ENCODE results near the gene CTRB1.
"Not testable (repeated sequence)": the region's sequence is repeated elsewhere in the genome, so short reads cannot be mapped to it uniquely, and the experiment has no call there.

The CTRB1 gene

GRCh38 chr16:75203667-75204409, 14.9 kb upstream of the CTRB1 start:
- no peak overlapping the region for H3K4me3 ChIP-seq (ENCODE audit: low read depth, low read length)
- no peak for TF ChIP-seq CTCF (IDR thresholded peaks at IDR 0.05; ENCODE audit: control insufficient read depth, extremely low read depth, insufficient read depth)
- DNase-seq (ENCODE audit: low read depth), result no peak

GRCh38 chr16:75204410-75204758, 14.4 kb upstream of the CTRB1 start:
- DNase-seq (ENCODE audit: low read depth), result no peak
- TF ChIP-seq CTCF (IDR thresholded peaks at IDR 0.05; ENCODE audit: control insufficient read depth, extremely low read depth, insufficient read depth), result no peak
- no peak overlapping the region for H3K4me3 ChIP-seq (ENCODE audit: low read depth, low read length)

GRCh38 chr16:75204905-75205304, 13.9 kb upstream of the CTRB1 start:
- not testable (repeated sequence) for H3K4me3 ChIP-seq (ENCODE audit: low read depth, low read length)

GRCh38 chr16:75205438-75205837, 13.3 kb upstream of the CTRB1 start:
- not testable (repeated sequence) for DNase-seq (ENCODE audit: low read depth); H3K4me3 ChIP-seq (ENCODE audit: low read depth, low read length)

More at GRCh38 chr16:75204905-75205304, 13.9 kb upstream of the CTRB1 start:
- not testable (repeated sequence) for DNase-seq (ENCODE audit: low read depth)

- DNase-seq (ENCODE audit: low read depth); H3K4me3 ChIP-seq (ENCODE audit: low read depth, low read length): not testable (repeated sequence)
These were observed 12.6 kb upstream of the CTRB1 start for GRCh38 chr16:75205961-75206748.

GRCh38 chr16:75206749-75207451, 11.9 kb upstream of the CTRB1 start, which contains the start of gene CTRB2:
Gene CTRB2 (minus strand): TSS chr16:75207161. CDS start chr16:75207141, 20 bp downstream.
- DNase-seq (ENCODE audit: low read depth), result no peak
- H3K4me3 ChIP-seq (ENCODE audit: low read depth, low read length), result no peak within 1 kb of the TSS
- TF ChIP-seq CTCF (IDR thresholded peaks at IDR 0.05; ENCODE audit: control insufficient read depth, extremely low read depth, insufficient read depth), result no peak

GRCh38 chr16:75207831-75208230, 11.0 kb upstream of the CTRB1 start:
- DNase-seq (ENCODE audit: low read depth), result no peak
- TF ChIP-seq CTCF (IDR thresholded peaks at IDR 0.05; ENCODE audit: control insufficient read depth, extremely low read depth, insufficient read depth), result no peak
- H3K4me3 ChIP-seq (ENCODE audit: low read depth, low read length), result no peak overlapping the region

GRCh38 chr16:75208242-75208825, 10.5 kb upstream of the CTRB1 start:
- no peak for DNase-seq (ENCODE audit: low read depth)

More at GRCh38 chr16:75208242-75208825, 10.5 kb upstream of the CTRB1 start:
- no peak for TF ChIP-seq CTCF (IDR thresholded peaks at IDR 0.05; ENCODE audit: control insufficient read depth, extremely low read depth, insufficient read depth)
- H3K4me3 ChIP-seq (ENCODE audit: low read depth, low read length), result no peak overlapping the region

Measured in LNCaP clone FGC (cell line).